ENCODE results near the gene HK1.
"Not testable (repeated sequence)": the region's sequence is repeated elsewhere in the genome, so short reads cannot be mapped to it uniquely, and the experiment has no call there.

The HK1 gene

DNA sequence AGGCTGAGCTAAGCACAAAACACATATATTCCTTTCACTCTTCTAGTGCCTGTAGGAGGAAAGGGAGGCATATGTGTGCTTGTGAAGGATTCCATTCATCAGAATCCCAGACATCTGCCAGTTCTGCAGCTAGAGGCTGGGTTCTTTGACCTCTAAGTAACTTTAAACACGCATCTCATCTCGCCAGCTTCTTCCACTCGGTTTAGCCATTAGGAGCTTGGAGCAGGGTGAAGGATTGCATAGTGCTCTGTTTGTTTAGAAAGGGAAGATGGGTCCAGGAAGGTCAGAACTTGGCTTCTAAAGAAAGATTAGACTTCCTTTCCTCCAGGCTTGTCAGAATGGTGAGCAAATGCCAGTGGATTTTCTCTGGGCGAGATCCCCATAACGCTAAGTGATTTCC is 43.6 kb downstream of the HK1 start:
- Histone ChIP-seq H3K36me3 (replicated peaks; ENCODE audit: insufficient read depth, low read length) (no peaks in the 10 kb centered on the region), H3F3A (ENCODE audit: insufficient read depth, low read length) (no peaks in the 10 kb centered on the region), H3K4me1 (ENCODE audit: low read length) (peaks cover 15% of the 10 kb centered on the region; the same call in 1 of the 2 replicates), H3K27ac (ENCODE audit: low read length) (no peak overlapping the region), H3K4me3 (ENCODE audit: low read length) (no peak overlapping the region), H2AFZ (ENCODE audit: low read length) (no peak overlapping the region), H4K20me1 (ENCODE audit: insufficient read depth, low read length) (no peaks in the 10 kb centered on the region), H3K9me3 (replicated peaks; ENCODE audit: insufficient read depth, low read length) (no peaks in the 10 kb centered on the region), H3K9me2 (replicated peaks; ENCODE audit: insufficient read depth, low read length) (no peaks in the 10 kb centered on the region), H3K79me2 (ENCODE audit: low read length) (0 out of 2 replicates have a peak, but pooled peaks cover 3% of the 10 kb centered on the region), H3K27me3 (replicated peaks; ENCODE audit: insufficient read depth, low read length) (no peaks in the 10 kb centered on the region), H3K4me2 (ENCODE audit: low read depth, low read length) (no peak overlapping the region), H3K9ac (ENCODE audit: low read length) (no peak overlapping the region)
- TF ChIP-seq EZH2phosphoT487 (IDR thresholded peaks at IDR 0.05; ENCODE audit: low read length) = no peak
- TF ChIP-seq, protein P1, sequence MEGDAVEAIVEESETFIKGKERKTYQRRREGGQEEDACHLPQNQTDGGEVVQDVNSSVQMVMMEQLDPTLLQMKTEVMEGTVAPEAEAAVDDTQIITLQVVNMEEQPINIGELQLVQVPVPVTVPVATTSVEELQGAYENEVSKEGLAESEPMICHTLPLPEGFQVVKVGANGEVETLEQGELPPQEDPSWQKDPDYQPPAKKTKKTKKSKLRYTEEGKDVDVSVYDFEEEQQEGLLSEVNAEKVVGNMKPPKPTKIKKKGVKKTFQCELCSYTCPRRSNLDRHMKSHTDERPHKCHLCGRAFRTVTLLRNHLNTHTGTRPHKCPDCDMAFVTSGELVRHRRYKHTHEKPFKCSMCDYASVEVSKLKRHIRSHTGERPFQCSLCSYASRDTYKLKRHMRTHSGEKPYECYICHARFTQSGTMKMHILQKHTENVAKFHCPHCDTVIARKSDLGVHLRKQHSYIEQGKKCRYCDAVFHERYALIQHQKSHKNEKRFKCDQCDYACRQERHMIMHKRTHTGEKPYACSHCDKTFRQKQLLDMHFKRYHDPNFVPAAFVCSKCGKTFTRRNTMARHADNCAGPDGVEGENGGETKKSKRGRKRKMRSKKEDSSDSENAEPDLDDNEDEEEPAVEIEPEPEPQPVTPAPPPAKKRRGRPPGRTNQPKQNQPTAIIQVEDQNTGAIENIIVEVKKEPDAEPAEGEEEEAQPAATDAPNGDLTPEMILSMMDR (IDR thresholded peaks at IDR 0.05; ENCODE audit: low read length) = no peak
- DNase-seq = no peak

- not testable (repeated sequence) for H3K27me3 ChIP-seq (replicated peaks; ENCODE audit: insufficient read depth, low read length); H3K27ac ChIP-seq (ENCODE audit: low read length); H3F3A ChIP-seq (ENCODE audit: insufficient read depth, low read length); H3K4me2 ChIP-seq (ENCODE audit: low read depth, low read length); H3K9me2 ChIP-seq (replicated peaks; ENCODE audit: insufficient read depth, low read length); H4K20me1 ChIP-seq (ENCODE audit: insufficient read depth, low read length); H3K9ac ChIP-seq (ENCODE audit: low read length); H2AFZ ChIP-seq (ENCODE audit: low read length); H3K79me2 ChIP-seq (ENCODE audit: low read length); H3K4me3 ChIP-seq (ENCODE audit: low read length); H3K9me3 ChIP-seq (replicated peaks; ENCODE audit: insufficient read depth, low read length); DNase-seq; H3K36me3 ChIP-seq (replicated peaks; ENCODE audit: insufficient read depth, low read length)
- H3K4me1 ChIP-seq (ENCODE audit: low read length) = peaks cover 11% of the 10 kb centered on the region; the same call in 1 of the 2 replicates
These were observed 44.0 kb downstream of the HK1 start for GRCh38 chr10:69322346-69322745.

DNA sequence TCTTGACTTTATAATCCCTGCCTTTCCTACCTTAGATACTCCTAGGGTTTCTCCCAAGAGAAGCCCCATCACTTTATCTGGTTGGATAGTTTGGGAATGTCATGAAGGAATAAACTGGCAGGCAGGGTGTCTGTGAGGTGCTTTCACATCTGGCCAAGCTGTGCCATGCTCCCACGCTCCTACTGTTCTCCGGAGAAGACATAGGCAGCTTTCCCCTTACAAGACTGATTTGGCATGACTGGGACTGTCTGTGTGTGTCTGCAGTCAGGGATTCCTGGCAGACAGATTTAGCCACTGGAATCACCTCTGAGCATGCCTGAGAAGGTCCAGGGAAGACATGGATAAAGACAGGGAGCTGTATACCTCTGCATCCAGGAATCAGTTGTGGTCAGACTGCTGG is 45.3 kb downstream of the HK1 start:
- H3K9me2 ChIP-seq (replicated peaks; ENCODE audit: insufficient read depth, low read length) = no peaks in the 10 kb centered on the region
- no peak overlapping the region for H3K4me2 ChIP-seq (ENCODE audit: low read depth, low read length)
- no peak overlapping the region for H3K27ac ChIP-seq (ENCODE audit: low read length)
- peaks cover 5% of the 10 kb centered on the region; the same call in 1 of the 2 replicates for H3K4me1 ChIP-seq (ENCODE audit: low read length)
- TF ChIP-seq EZH2 (optimal IDR thresholded peaks at IDR 0.05; ENCODE audit: low read depth, low read length) = no peak
- TF ChIP-seq, protein P1 (IDR thresholded peaks at IDR 0.05; ENCODE audit: low read length) = no peak
- no peak for TF ChIP-seq EZH2phosphoT487 (IDR thresholded peaks at IDR 0.05; ENCODE audit: low read length)
- H3K27me3 ChIP-seq (replicated peaks; ENCODE audit: insufficient read depth, low read length) = no peaks in the 10 kb centered on the region
- no peaks in the 10 kb centered on the region for H4K20me1 ChIP-seq (ENCODE audit: insufficient read depth, low read length)
- no peak for DNase-seq
- no peak overlapping the region for H3K4me3 ChIP-seq (ENCODE audit: low read length)
- no peak overlapping the region for H2AFZ ChIP-seq (ENCODE audit: low read length)
- H3F3A ChIP-seq (ENCODE audit: insufficient read depth, low read length) = no peaks in the 10 kb centered on the region
- H3K36me3 ChIP-seq (replicated peaks; ENCODE audit: insufficient read depth, low read length) = no peaks in the 10 kb centered on the region
- H3K79me2 ChIP-seq (ENCODE audit: low read length) = 0 out of 2 replicates have a peak, but pooled peaks cover 3% of the 10 kb centered on the region
- no peak overlapping the region for H3K9ac ChIP-seq (ENCODE audit: low read length)
- no peaks in the 10 kb centered on the region for H3K9me3 ChIP-seq (replicated peaks; ENCODE audit: insufficient read depth, low read length)

GRCh38 chr10:69324583-69324982 is 46.3 kb downstream of the HK1 start:
- Histone ChIP-seq H3K9me2 (replicated peaks; ENCODE audit: insufficient read depth, low read length) (no peaks in the 10 kb centered on the region), H4K20me1 (ENCODE audit: insufficient read depth, low read length) (no peaks in the 10 kb centered on the region), H3K9me3 (replicated peaks; ENCODE audit: insufficient read depth, low read length) (no peaks in the 10 kb centered on the region), H3K9ac (ENCODE audit: low read length) (no peak overlapping the region), H3K79me2 (ENCODE audit: low read length) (no peaks in the 10 kb centered on the region), H3K27ac (ENCODE audit: low read length) (no peak overlapping the region), H3F3A (ENCODE audit: insufficient read depth, low read length) (no peaks in the 10 kb centered on the region), H3K36me3 (replicated peaks; ENCODE audit: insufficient read depth, low read length) (no peaks in the 10 kb centered on the region), H3K4me1 (ENCODE audit: low read length) (no peaks in the 10 kb centered on the region), H2AFZ (ENCODE audit: low read length) (no peak overlapping the region), H3K4me2 (ENCODE audit: low read depth, low read length) (no peak overlapping the region), H3K4me3 (ENCODE audit: low read length) (no peak overlapping the region), H3K27me3 (replicated peaks; ENCODE audit: insufficient read depth, low read length) (no peaks in the 10 kb centered on the region)
- DNase-seq = no peak
- TF ChIP-seq EZH2 (optimal IDR thresholded peaks at IDR 0.05; ENCODE audit: low read depth, low read length) (no peak), EZH2phosphoT487 (IDR thresholded peaks at IDR 0.05; ENCODE audit: low read length) (no peak)
- TF ChIP-seq, protein P1 (IDR thresholded peaks at IDR 0.05; ENCODE audit: low read length) = no peak

GRCh38 chr10:69325637-69326523 is 47.6 kb downstream of the HK1 start:
- H3F3A ChIP-seq (ENCODE audit: insufficient read depth, low read length); H3K4me2 ChIP-seq (ENCODE audit: low read depth, low read length); H2AFZ ChIP-seq (ENCODE audit: low read length); H3K9me2 ChIP-seq (replicated peaks; ENCODE audit: insufficient read depth, low read length); H4K20me1 ChIP-seq (ENCODE audit: insufficient read depth, low read length); H3K4me1 ChIP-seq (ENCODE audit: low read length); H3K9ac ChIP-seq (ENCODE audit: low read length); H3K79me2 ChIP-seq (ENCODE audit: low read length); H3K27ac ChIP-seq (ENCODE audit: low read length); H3K9me3 ChIP-seq (replicated peaks; ENCODE audit: insufficient read depth, low read length); H3K4me3 ChIP-seq (ENCODE audit: low read length); H3K36me3 ChIP-seq (replicated peaks; ENCODE audit: insufficient read depth, low read length); DNase-seq; H3K27me3 ChIP-seq (replicated peaks; ENCODE audit: insufficient read depth, low read length): not testable (repeated sequence)

All from MM.1S (cell line).